GM23338 (cell line): ENCODE results near the gene AVPR1A. TPM values are rescaled to one million over a fixed set of nuclear protein-coding genes. Genes with fewer than 3 reads are reported as not detected.

Source experiments
- ATAC-seq: fragments of 200-7000 bp; cut with Tn5 transposase; 3 replicates; pipeline ENCODE4 v1.9.1; 2020
- DNase-seq: peaks from one replicate; pipeline ENCODE4 v3.0.0-alpha.2; 2015; ENCODE audit warnings: low spot score
- H2AFZ ChIP-seq: fragments of 200-600 bp; sonication (generic); 2 replicates; pipeline ENCODE4 v1.8.0; 2016; ENCODE audit warnings: antibody characterized with exemption, mild to moderate bottlenecking, moderate library complexity
- H3F3A ChIP-seq: fragments of 200-600 bp; sonication (generic); replicated peaks from 2 replicates; pipeline ENCODE4 v1.8.0; 2017; ENCODE audit warnings: antibody characterized with exemption, mixed run types, low read depth
- H3K27ac ChIP-seq: fragments of 200-600 bp; sonication (generic); 2 replicates; pipeline ENCODE4 v1.6.1; 2016; ENCODE audit warnings: low read depth
- H3K27me3 ChIP-seq: fragments of 200-600 bp; sonication (generic); 2 replicates; pipeline ENCODE4 v1.8.0; 2016; ENCODE audit warnings: mild to moderate bottlenecking, mixed run types, moderate library complexity; ENCODE audit not compliant: insufficient read depth
- H3K36me3 ChIP-seq: fragments of 200-600 bp; sonication (generic); 2 replicates; pipeline ENCODE4 v1.8.0; 2016; ENCODE audit warnings: mild to moderate bottlenecking; ENCODE audit not compliant: insufficient read depth
- H3K4me1 ChIP-seq: fragments of 200-600 bp; sonication (generic); 2 replicates; pipeline ENCODE4 v1.8.0; 2016; ENCODE audit warnings: mild to moderate bottlenecking, moderate library complexity; ENCODE audit not compliant: insufficient read depth
- H3K4me2 ChIP-seq: fragments of 200-600 bp; sonication (generic); 2 replicates; pipeline ENCODE4 v1.7.1; 2017; ENCODE audit warnings: mixed run types
- H3K4me3 ChIP-seq: fragments of 200-600 bp; sonication (generic); 2 replicates; pipeline ENCODE4 v1.6.1; 2016; ENCODE audit warnings: mixed run types
- H3K79me2 ChIP-seq: fragments of 200-600 bp; sonication (generic); replicated peaks from 2 replicates; pipeline ENCODE4 v1.8.0; 2017; ENCODE audit warnings: mild to moderate bottlenecking; ENCODE audit not compliant: insufficient read depth
- H3K9me2 ChIP-seq: fragments of 200-600 bp; sonication (generic); 2 replicates; pipeline ENCODE4 v1.8.0; 2017; ENCODE audit not compliant: insufficient read depth
- H4K20me1 ChIP-seq: fragments of 200-600 bp; sonication (generic); replicated peaks from 2 replicates; pipeline ENCODE4 v1.8.0; 2017; ENCODE audit warnings: mild to moderate bottlenecking; ENCODE audit not compliant: insufficient read depth
- H3K27ac Mint-ChIP-seq: 2 replicates; pipeline ENCODE4 v1.8.0; 2020; ENCODE audit warnings: inconsistent platforms, mild to moderate bottlenecking, moderate library complexity, mixed read lengths
- H3K27me3 Mint-ChIP-seq: 3 replicates; pipeline ENCODE4 v1.8.0; 2022; ENCODE audit warnings: low read depth, mild to moderate bottlenecking, moderate library complexity, mixed read lengths, inconsistent platforms; ENCODE audit not compliant: insufficient read depth, poor library complexity
- H3K36me3 Mint-ChIP-seq: 3 replicates; pipeline ENCODE4 v1.8.0; 2021; ENCODE audit warnings: low read depth, mild to moderate bottlenecking, inconsistent platforms, moderate library complexity, mixed read lengths
- H3K4me1 Mint-ChIP-seq: 3 replicates; pipeline ENCODE4 v1.8.0; 2020; ENCODE audit warnings: mild to moderate bottlenecking, inconsistent platforms, mixed read lengths
- H3K4me3 Mint-ChIP-seq: 3 replicates; pipeline ENCODE4 v1.8.0; 2021; ENCODE audit warnings: moderate library complexity, mild to moderate bottlenecking, inconsistent platforms, mixed read lengths
- H3K9me3 Mint-ChIP-seq: 3 replicates; pipeline ENCODE4 v1.8.0; 2020; ENCODE audit warnings: moderate library complexity, mild to moderate bottlenecking, inconsistent platforms, mixed read lengths
- CREB1 ChIP-seq: fragments of 250-450 bp; sonication (Bioruptor Pico); IDR thresholded peaks from 2 replicates; pipeline ENCODE4 v1.5.0; 2020; ENCODE audit warnings: low read depth, mild to moderate bottlenecking, moderate library complexity
- CTCF ChIP-seq, 2 experiments: fragments of 200-600 bp in 1 of 2; sonication (generic) in 1 of 2; conservative IDR thresholded peaks; 2 replicates each; pipeline versions ENCODE4 v1.5.1 to v1.6.1; 2016 to 2017; ENCODE audit warnings: antibody characterized with exemption in 2 of 2, low read depth in 2 of 2, mild to moderate bottlenecking in 2 of 2, moderate library complexity in 1 of 2
- EZH2 ChIP-seq: fragments of 200-600 bp; sonication (generic); IDR thresholded peaks from one replicate; pipeline ENCODE4 v1.8.0; 2017; ENCODE audit warnings: antibody characterized with exemption, mild to moderate bottlenecking, low read depth; ENCODE audit not compliant: unreplicated experiment
- EZH2phosphoT487 ChIP-seq: fragments of 200-600 bp; sonication (generic); IDR thresholded peaks from one replicate; pipeline ENCODE4 v1.8.1; 2018; ENCODE audit warnings: antibody characterized with exemption; ENCODE audit not compliant: unreplicated experiment
- JUNB ChIP-seq: IDR thresholded peaks from one replicate; pipeline ENCODE4 v1.6.1; 2016; ENCODE audit warnings: antibody characterized with exemption; ENCODE audit not compliant: unreplicated experiment
- NANOG ChIP-seq: IDR thresholded peaks from 2 replicates; pipeline ENCODE4 v1.6.1; 2016; ENCODE audit warnings: antibody characterized with exemption, borderline replicate concordance
- POLR2AphosphoS5 ChIP-seq: IDR thresholded peaks from 2 replicates; pipeline ENCODE4 v1.6.1; 2016; ENCODE audit warnings: antibody characterized with exemption, low read depth
- STAT1 ChIP-seq: IDR thresholded peaks from one replicate; pipeline ENCODE4 v1.6.1; 2016; ENCODE audit warnings: antibody characterized with exemption; ENCODE audit not compliant: unreplicated experiment
- ZNF114 ChIP-seq: fragments of 250-450 bp; sonication (Bioruptor Pico); IDR thresholded peaks from 2 replicates; pipeline ENCODE4 v1.5.0; 2020; ENCODE audit warnings: mild to moderate bottlenecking, moderate library complexity
- ZNF331 ChIP-seq: fragments of 250-450 bp; sonication (Bioruptor Pico); IDR thresholded peaks from 2 replicates; pipeline ENCODE4 v1.5.0; 2020; ENCODE audit warnings: low read depth, mild to moderate bottlenecking, moderate library complexity
- polyA plus RNA-seq: library from polyadenylated mRNA; unstranded; fragments of >200 nt; fragmentation: Nextera tagmentation; extraction: Ambion mirVana; gene quantifications from 2 replicates; pipeline ENCODE4 v1.2.1, GENCODE V29; 2016
- total RNA-seq: library from RNA; depleted of rRNA; stranded (reverse); fragments of >200 nt; shearing (Covaris generic); gene quantifications from 2 replicates; pipeline ENCODE4 v1.2.3, GENCODE V29; 2014
- TF ChIP-seq, protein P1 (sequence below): fragments of 250-450 bp; sonication (Bioruptor Pico); IDR thresholded peaks from 2 replicates; pipeline ENCODE4 v1.5.0; 2020; ENCODE audit warnings: mild to moderate bottlenecking, moderate library complexity
- TF ChIP-seq, protein P2 (sequence below): IDR thresholded peaks from 2 replicates; pipeline ENCODE4 v1.6.1; 2016; ENCODE audit warnings: antibody characterized with exemption
- TF ChIP-seq, protein P3 (sequence below): IDR thresholded peaks from one replicate; pipeline ENCODE4 v1.6.1; 2018; ENCODE audit warnings: antibody characterized with exemption; ENCODE audit not compliant: unreplicated experiment

AVPR1A gene
- total and polyA plus RNA-seq, 2 experiments from 2014 or later = 0.24 TPM; not detected in 1

GRCh38 chr12:63155375-63155774 is 4.4 kb upstream of the AVPR1A start:
- Histone ChIP-seq H3K9me2 (0 out of 2 replicates have a peak, but pooled peaks cover 4% of the 10 kb centered on the region), H3F3A (0 out of 2 replicates have a peak, but pooled peaks cover 7% of the 10 kb centered on the region), H2AFZ (no peak overlapping the region), H3K36me3 (no peaks in the 10 kb centered on the region), H3K27ac (no peak overlapping the region), H3K4me2 (no peak overlapping the region), H4K20me1 (no peaks in the 10 kb centered on the region), H3K27me3 (peaks cover 24% of the 10 kb centered on the region), H3K79me2 (no peaks in the 10 kb centered on the region), H3K4me3 (no peak overlapping the region), H3K4me1 (0 out of 2 replicates have a peak, but pooled peaks cover 5% of the 10 kb centered on the region)
- H3K9me3 Mint-ChIP-seq = peaks cover 16% of the 10 kb centered on the region
- ATAC-seq = no peak
- no peak overlapping the region for H3K4me3 Mint-ChIP-seq
- H3K27ac Mint-ChIP-seq = no peak overlapping the region
- no peak for DNase-seq
- H3K4me1 Mint-ChIP-seq = peaks cover 9% of the 10 kb centered on the region
- peaks cover 18% of the 10 kb centered on the region for H3K27me3 Mint-ChIP-seq
- peaks cover 11% of the 10 kb centered on the region; the same call in 2 of the 3 replicates for H3K36me3 Mint-ChIP-seq
- no peak for TF ChIP-seq ZNF331
- no peak for TF ChIP-seq CREB1
- no peak for TF ChIP-seq JUNB
- TF ChIP-seq, protein P1, sequence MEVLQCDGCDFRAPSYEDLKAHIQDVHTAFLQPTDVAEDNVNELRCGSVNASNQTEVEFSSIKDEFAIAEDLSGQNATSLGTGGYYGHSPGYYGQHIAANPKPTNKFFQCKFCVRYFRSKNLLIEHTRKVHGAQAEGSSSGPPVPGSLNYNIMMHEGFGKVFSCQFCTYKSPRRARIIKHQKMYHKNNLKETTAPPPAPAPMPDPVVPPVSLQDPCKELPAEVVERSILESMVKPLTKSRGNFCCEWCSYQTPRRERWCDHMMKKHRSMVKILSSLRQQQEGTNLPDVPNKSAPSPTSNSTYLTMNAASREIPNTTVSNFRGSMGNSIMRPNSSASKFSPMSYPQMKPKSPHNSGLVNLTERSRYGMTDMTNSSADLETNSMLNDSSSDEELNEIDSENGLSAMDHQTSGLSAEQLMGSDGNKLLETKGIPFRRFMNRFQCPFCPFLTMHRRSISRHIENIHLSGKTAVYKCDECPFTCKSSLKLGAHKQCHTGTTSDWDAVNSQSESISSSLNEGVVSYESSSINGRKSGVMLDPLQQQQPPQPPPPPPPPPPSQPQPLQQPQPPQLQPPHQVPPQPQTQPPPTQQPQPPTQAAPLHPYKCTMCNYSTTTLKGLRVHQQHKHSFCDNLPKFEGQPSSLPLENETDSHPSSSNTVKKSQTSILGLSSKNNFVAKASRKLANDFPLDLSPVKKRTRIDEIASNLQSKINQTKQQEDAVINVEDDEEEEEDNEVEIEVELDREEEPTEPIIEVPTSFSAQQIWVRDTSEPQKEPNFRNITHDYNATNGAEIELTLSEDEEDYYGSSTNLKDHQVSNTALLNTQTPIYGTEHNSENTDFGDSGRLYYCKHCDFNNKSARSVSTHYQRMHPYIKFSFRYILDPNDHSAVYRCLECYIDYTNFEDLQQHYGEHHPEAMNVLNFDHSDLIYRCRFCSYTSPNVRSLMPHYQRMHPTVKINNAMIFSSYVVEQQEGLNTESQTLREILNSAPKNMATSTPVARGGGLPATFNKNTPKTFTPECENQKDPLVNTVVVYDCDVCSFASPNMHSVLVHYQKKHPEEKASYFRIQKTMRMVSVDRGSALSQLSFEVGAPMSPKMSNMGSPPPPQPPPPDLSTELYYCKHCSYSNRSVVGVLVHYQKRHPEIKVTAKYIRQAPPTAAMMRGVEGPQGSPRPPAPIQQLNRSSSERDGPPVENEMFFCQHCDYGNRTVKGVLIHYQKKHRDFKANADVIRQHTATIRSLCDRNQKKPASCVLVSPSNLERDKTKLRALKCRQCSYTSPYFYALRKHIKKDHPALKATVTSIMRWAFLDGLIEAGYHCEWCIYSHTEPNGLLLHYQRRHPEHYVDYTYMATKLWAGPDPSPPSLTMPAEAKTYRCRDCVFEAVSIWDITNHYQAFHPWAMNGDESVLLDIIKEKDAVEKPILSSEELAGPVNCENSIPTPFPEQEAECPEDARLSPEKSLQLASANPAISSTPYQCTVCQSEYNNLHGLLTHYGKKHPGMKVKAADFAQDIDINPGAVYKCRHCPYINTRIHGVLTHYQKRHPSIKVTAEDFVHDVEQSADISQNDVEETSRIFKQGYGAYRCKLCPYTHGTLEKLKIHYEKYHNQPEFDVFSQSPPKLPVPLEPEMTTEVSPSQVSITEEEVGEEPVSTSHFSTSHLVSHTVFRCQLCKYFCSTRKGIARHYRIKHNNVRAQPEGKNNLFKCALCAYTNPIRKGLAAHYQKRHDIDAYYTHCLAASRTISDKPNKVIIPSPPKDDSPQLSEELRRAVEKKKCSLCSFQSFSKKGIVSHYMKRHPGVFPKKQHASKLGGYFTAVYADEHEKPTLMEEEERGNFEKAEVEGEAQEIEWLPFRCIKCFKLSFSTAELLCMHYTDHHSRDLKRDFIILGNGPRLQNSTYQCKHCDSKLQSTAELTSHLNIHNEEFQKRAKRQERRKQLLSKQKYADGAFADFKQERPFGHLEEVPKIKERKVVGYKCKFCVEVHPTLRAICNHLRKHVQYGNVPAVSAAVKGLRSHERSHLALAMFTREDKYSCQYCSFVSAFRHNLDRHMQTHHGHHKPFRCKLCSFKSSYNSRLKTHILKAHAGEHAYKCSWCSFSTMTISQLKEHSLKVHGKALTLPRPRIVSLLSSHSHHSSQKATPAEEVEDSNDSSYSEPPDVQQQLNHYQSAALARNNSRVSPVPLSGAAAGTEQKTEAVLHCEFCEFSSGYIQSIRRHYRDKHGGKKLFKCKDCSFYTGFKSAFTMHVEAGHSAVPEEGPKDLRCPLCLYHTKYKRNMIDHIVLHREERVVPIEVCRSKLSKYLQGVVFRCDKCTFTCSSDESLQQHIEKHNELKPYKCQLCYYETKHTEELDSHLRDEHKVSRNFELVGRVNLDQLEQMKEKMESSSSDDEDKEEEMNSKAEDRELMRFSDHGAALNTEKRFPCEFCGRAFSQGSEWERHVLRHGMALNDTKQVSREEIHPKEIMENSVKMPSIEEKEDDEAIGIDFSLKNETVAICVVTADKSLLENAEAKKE = no peak
- TF ChIP-seq, protein P2, sequence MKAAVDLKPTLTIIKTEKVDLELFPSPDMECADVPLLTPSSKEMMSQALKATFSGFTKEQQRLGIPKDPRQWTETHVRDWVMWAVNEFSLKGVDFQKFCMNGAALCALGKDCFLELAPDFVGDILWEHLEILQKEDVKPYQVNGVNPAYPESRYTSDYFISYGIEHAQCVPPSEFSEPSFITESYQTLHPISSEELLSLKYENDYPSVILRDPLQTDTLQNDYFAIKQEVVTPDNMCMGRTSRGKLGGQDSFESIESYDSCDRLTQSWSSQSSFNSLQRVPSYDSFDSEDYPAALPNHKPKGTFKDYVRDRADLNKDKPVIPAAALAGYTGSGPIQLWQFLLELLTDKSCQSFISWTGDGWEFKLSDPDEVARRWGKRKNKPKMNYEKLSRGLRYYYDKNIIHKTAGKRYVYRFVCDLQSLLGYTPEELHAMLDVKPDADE = no peak
- no peak for TF ChIP-seq CTCF (conservative IDR thresholded peaks at IDR 0.05; ENCODE audit: low read depth in 2 of 2)
- TF ChIP-seq EZH2 = no peak
- TF ChIP-seq STAT1 = no peak
- TF ChIP-seq, protein P3, sequence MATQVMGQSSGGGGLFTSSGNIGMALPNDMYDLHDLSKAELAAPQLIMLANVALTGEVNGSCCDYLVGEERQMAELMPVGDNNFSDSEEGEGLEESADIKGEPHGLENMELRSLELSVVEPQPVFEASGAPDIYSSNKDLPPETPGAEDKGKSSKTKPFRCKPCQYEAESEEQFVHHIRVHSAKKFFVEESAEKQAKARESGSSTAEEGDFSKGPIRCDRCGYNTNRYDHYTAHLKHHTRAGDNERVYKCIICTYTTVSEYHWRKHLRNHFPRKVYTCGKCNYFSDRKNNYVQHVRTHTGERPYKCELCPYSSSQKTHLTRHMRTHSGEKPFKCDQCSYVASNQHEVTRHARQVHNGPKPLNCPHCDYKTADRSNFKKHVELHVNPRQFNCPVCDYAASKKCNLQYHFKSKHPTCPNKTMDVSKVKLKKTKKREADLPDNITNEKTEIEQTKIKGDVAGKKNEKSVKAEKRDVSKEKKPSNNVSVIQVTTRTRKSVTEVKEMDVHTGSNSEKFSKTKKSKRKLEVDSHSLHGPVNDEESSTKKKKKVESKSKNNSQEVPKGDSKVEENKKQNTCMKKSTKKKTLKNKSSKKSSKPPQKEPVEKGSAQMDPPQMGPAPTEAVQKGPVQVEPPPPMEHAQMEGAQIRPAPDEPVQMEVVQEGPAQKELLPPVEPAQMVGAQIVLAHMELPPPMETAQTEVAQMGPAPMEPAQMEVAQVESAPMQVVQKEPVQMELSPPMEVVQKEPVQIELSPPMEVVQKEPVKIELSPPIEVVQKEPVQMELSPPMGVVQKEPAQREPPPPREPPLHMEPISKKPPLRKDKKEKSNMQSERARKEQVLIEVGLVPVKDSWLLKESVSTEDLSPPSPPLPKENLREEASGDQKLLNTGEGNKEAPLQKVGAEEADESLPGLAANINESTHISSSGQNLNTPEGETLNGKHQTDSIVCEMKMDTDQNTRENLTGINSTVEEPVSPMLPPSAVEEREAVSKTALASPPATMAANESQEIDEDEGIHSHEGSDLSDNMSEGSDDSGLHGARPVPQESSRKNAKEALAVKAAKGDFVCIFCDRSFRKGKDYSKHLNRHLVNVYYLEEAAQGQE = no peak
- no peak for TF ChIP-seq EZH2phosphoT487
- no peak for TF ChIP-seq ZNF114
- TF ChIP-seq NANOG = no peak
- no peak for TF ChIP-seq POLR2AphosphoS5
